HPDE6-E6E7 (cell line): ENCODE measurements around the gene ZNF385D.
A peak's percentile ranks its signal among the peaks of the same experiment; 100 is the strongest.
"Not testable (repeated sequence)": the region's sequence is repeated elsewhere in the genome, so short reads cannot be mapped to it uniquely, and the experiment has no call there.

Experiments
- DNase-seq: peaks from one replicate; pipeline ENCODE4 v3.0.0; 2011; ENCODE audit warnings: missing footprints; ENCODE audit errors: extremely low spot score

Gene ZNF385D

GRCh38 chr3:21446945-21447475 lies 304.0 kb downstream of the ZNF385D start:
- DNase-seq = no peak

DNA sequence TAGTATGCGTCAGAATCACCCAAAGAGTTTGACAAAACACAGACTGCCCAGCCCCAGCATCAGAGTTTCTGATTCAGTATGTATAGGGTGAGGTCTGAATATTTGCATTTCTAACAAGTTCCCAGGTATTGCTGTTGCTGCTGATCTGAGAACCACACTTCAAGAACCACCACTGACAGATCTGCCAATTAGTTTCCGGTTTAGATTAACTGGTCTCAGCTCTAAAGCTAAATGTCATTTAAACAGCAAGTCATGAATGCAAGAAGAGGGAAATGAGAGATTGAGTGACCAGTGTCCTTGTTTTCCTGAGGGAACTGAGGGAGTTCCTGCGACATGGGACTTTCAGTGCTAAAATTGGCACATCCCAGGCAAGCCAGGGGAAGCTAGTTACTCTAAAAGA lies 305.0 kb downstream of the ZNF385D start:
- DNase-seq = no peak

- DNase-seq = no peak
Measured at GRCh38 chr3:21441821-21442220, 309.2 kb downstream of the ZNF385D start.

- no peak for DNase-seq
Measured at GRCh38 chr3:21436835-21437234, 314.2 kb downstream of the ZNF385D start.

- DNase-seq = peak; percentile 39
Measured at GRCh38 chr3:21435871-21436270, 315.1 kb downstream of the ZNF385D start.

DNA sequence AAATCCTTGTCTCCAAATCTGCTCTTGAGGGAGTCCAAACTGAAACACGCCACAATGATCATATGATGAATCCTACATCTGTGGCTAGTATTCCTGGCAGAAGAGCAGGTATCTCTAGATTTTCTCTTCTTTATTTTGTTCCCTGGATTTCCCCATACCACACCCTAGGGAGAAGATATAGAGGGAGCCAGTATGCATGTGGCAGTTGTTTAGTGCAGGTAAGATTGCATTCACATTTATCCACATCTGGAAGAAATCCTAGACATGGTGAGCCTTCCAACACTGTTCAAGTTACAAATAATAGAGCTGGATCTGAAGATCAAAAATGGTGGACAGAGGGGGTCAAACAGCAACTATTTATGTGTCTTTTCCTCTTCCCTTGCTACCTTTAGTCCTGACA lies 316.7 kb downstream of the ZNF385D start:
- no peak for DNase-seq

DNA sequence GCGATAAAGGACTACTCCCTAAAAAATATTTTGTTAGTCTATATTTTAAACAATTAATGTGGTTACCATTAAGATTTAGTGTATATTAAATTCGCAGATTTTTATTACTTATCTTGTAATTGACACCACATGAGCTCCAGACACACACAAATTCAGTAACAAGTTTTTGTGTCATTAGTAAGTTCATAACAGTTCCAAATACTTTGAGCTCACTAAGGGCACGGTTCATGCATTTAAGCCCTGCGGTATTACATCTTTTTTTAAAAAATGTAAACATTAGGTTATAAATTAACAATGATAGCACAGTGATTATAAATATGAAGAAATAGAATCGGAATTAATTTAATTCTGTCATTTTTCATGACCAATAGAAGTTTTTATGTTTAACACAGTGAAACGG lies 317.3 kb downstream of the ZNF385D start:
- no peak for DNase-seq

- no peak for DNase-seq
Measured at GRCh38 chr3:21426920-21427319, 324.1 kb downstream of the ZNF385D start.

DNA sequence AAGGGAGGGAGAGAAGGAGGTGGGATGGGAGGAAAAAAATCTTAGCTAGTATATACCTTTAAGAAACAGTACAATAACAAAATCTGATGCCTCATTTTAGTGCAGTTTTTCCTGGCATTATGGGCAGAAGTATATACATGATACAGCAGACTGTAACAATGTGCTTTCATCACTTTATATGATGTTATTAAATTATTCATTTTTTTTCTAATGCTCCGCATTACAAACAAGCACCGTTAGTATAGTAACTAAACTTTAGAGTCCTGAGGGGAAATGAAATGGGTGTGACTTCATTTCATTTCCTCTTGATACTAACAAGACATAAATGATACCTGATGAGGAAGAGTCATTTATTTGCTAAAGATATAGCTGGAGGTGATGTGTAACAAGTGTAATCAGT lies 325.3 kb downstream of the ZNF385D start:
- DNase-seq = no peak

DNA sequence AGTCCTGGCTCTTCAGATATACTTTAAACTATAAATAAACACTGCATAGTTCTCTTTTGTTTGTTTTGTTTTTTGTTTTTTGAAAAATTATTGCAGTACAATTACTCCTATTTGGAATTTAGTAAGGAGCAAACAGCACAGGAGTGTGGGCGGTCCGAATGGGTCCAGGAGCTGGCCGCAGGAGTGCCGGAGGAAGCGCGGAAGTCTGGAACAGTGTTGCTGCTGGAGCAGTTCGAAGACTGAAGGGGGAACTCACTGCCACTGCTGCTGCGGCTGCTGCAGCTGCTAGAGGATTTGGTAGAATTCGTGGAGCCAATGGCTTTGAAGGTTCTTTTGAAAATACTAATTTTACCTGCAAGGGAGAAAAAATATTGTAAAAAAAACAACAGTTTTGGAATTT lies 329.9 kb downstream of the ZNF385D start:
- no peak for DNase-seq

DNA sequence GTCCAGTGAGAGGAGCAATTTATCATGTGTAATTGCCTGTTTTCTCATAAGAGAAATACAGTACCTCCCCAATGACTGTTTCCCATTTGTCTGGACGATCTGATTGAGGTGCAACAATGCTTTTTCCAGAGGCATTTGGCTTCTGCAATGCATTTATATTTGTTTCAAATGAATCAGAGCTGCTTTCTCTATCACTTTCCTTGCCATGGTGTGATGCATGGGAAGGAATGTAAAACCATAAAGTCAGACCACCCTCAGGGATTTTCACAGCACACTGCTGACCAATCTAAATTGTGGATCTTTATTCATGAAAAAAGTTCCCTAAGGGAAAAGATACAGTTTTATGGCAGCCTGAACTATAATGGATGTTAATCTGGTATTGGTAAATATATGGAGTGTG lies 333.0 kb downstream of the ZNF385D start:
- no peak for DNase-seq

DNA sequence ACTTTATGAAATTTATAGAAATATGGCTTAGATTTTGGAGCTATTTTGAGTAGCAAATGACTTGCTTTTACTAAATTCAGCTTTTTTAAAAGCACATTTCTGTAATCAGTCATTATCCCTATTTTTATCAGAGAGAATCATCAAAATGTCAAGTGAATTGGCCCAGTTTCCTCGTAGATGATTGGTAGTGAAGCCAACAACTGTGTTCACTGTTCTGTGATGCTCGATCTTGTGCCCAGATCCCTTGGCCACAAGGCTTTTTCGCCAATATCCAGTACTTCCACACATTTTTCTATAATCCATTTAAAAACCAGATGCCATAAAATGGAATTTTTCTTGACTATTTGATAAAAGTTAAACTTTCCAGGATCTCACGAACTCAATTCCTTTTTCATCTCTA lies 336.5 kb downstream of the ZNF385D start:
- DNase-seq = no peak

GRCh38 chr3:21411058-21411457 lies 340.0 kb downstream of the ZNF385D start:
- no peak for DNase-seq

- DNase-seq = no peak
Measured at GRCh38 chr3:21409401-21409800, 341.6 kb downstream of the ZNF385D start.

GRCh38 chr3:21407743-21408142 lies 343.3 kb downstream of the ZNF385D start:
- no peak for DNase-seq

- DNase-seq = no peak
Measured at GRCh38 chr3:21405671-21406667, 345.0 kb downstream of the ZNF385D start.

DNA sequence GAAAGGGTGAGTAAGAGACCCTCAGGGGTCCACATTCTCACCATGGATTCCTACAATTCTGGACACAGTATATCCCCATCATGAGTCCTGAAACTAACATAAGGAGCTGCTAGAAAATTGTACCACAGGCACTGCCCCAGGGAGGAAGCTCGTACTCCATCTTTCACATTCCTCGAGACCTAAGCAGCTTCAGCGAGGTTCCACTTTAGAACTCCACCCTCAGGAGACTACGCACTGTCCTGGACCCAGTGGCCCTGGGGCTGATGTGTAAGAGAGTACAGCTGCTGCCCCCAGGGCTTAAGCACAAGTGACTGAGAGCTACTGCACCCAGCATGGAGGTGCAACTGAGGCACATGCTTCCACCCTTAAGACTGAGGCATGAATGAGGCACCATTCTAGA lies 352.5 kb downstream of the ZNF385D start:
- no peak for DNase-seq

- DNase-seq = no peak
Measured at GRCh38 chr3:21393683-21394311, 357.2 kb downstream of the ZNF385D start.

GRCh38 chr3:21392526-21392925 lies 358.5 kb downstream of the ZNF385D start:
- no peak for DNase-seq

- DNase-seq = no peak
Measured at GRCh38 chr3:21390856-21391255, 360.2 kb downstream of the ZNF385D start.

DNA sequence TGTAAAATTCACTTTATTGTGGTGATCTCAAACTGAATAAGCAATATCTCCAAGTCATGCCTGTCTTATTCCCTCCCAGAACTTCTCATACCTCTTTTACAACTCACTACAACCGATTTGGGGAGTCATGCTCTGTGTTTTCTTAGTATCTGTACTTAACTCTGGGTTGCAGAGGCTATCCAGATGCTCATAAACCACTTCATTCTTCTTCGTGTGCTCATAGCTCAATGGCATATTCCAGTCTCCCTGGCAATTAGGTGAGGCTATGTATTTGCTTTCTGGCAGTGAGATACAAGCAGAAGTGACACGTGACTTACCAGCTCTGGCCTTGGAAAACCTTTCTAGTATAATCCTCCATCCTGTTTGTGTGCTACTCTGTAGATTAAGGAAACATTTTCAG lies 360.9 kb downstream of the ZNF385D start:
- DNase-seq = no peak

DNA sequence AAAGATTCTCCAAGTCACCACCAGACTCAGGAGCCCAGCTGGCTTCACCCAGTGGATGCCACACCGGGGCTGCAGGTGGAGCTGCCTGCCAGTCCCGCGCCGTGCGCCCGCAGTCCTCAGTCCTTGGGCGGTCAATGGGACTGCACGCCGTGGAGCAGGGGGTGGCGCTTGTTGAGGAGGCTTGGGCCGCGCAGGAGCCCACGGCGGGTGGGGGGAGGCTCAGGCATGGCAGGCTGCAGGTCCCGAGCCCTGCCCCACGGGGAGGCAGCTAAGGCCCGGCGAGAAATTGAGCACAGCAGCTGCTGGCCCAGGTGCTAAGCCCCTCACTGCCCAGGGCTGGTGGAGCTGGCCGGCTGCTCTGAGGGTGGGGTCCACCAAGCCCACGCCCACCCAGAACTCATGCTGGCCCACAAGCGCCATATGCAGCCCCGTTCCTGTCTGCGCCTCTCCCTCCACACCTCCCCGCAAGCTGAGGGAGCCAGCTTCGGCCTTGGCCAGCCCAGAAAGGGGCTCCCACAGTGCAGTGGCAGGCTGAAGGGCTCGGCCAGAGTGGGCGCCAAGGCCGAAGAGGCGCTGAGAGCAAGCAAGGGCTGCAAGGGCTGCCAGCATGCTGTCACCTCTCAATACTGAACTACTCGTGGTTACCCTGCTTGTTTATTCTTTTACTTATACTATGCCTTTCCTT lies 363.7 kb downstream of the ZNF385D start:
- DNase-seq = not testable (repeated sequence)
